ENCODE data around the gene NXN. TPM values are rescaled to one million over a fixed set of nuclear protein-coding genes. Genes with fewer than 3 reads are reported as not detected.

NXN gene
- polyA plus RNA-seq, 1 of the 3 experiments (the other 2 are of a cell fraction): 23.9 TPM

DNA sequence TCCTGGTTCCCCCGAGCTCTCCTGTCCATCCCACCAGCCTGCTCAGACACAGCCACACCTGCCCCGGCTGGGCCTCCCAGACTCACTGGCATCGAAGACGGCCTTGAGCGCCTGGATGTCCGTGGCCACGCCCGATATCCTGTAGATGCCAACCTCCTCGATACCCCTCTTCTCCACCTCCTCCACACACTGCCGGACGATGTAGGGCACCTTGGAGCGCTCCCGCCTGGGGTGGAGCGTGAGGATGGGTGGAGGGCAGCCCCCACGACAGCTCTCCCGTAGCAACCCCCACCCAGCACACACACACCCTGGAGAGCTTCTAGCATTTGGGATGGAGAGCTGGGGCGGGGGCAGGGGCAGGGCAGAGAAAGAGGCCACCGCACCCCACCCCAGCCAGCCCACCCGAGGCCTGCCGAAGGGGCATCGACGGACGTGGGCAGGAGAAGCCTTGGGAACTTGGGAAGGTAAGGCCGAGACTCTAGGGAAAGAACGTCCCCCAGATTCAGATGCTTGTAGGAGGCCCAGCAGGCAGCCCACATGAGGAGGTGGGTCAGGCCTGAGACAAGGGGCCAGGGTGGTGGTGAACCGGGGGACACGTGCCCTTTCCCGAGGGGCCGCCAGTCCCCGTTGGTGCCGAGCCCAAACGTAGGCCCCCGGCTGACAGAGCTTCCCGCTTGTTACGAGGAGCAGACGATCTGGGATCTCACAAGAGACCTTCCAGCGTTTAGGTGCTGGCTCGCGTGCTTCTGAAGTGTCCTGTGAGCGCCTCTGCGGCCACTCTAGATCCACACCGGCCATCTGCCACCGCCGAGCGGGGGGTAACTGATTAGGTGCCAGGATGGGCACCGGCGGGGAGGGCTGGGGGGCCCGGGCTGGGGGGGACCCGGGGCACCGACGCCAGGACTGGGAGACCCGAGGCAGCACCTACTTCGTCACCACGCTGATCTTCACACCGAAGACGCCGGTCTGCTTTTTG, 32.5 kb upstream of the NXN start:
- Histone ChIP-seq H3K9ac (no peak overlapping the region), H3K27ac (ENCODE audit: low read depth in 2 of 2, low read length in 1 of 2) (no peak overlapping the region), H3K9me2 (no peaks in the 10 kb centered on the region), H3K27me3 (ENCODE audit: insufficient read depth) (no peaks in the 10 kb centered on the region), H3K79me2 (ENCODE audit: insufficient read depth) (no peaks in the 10 kb centered on the region), H3K4me2 (no peak overlapping the region), H3K4me1 (ENCODE audit: control insufficient read depth in 1 of 2, insufficient read depth in 2 of 2, low read depth in 1 of 2, low read length in 1 of 2) (no peaks in the 10 kb centered on the region), H3K9me3 (no peaks in the 10 kb centered on the region), H4K20me1 (ENCODE audit: insufficient read depth) (no peaks in the 10 kb centered on the region), H3K36me3 (replicated peaks in 1 of 2; ENCODE audit: control insufficient read depth in 1 of 2, insufficient read depth in 2 of 2, low read length in 1 of 2) (peaks cover 7 to 36% of the 10 kb centered on the region in 2 experiments), H2AFZ (ENCODE audit: low read depth) (no peak overlapping the region), H3F3A (replicated peaks; ENCODE audit: insufficient read depth) (no peaks in the 10 kb centered on the region), H3K4me3 (ENCODE audit: low read depth in 2 of 2, low read length in 1 of 2) (no peak overlapping the region)
- ChIA-PET CTCF (interaction anchor here (1.0 to 2.1 kb wide), 6 partner anchors 9 to 47 kb away, joined by 3 to 7 read pairs (median 3); partner anchors contain the start of gene TIMM22), POLR2A (no interaction called here)
- 97% methylated on average over 38 of the region's 57 CpGs for WGBS (ENCODE audit: low lambda C conversion rate)
- TF ChIP-seq NFIC (IDR thresholded peaks at IDR 0.05; ENCODE audit: borderline replicate concordance) (no peak), MXI1 (IDR thresholded peaks at IDR 0.05; ENCODE audit: low read depth, low read length) (no peak), TEAD4 (IDR thresholded peaks at IDR 0.05; ENCODE audit: borderline replicate concordance, insufficient read depth) (no peak), RAD21 (IDR thresholded peaks at IDR 0.05; ENCODE audit: low read length) (no peak), GATA2 (CRISPR knock-in tag; IDR thresholded peaks at IDR 0.05) (no peak), POLR2AphosphoS5 (IDR thresholded peaks at IDR 0.05; ENCODE audit: low read depth, low read length) (no peak), MEF2A (IDR thresholded peaks at IDR 0.05; ENCODE audit: borderline replicate concordance, low read depth) (no peak)
- TF ChIP-seq, protein P1, sequence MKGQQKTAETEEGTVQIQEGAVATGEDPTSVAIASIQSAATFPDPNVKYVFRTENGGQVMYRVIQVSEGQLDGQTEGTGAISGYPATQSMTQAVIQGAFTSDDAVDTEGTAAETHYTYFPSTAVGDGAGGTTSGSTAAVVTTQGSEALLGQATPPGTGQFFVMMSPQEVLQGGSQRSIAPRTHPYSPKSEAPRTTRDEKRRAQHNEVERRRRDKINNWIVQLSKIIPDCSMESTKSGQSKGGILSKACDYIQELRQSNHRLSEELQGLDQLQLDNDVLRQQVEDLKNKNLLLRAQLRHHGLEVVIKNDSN (IDR thresholded peaks at IDR 0.05; ENCODE audit: borderline replicate concordance, low read depth): no peak
- DNase-seq: no peak

DNA sequence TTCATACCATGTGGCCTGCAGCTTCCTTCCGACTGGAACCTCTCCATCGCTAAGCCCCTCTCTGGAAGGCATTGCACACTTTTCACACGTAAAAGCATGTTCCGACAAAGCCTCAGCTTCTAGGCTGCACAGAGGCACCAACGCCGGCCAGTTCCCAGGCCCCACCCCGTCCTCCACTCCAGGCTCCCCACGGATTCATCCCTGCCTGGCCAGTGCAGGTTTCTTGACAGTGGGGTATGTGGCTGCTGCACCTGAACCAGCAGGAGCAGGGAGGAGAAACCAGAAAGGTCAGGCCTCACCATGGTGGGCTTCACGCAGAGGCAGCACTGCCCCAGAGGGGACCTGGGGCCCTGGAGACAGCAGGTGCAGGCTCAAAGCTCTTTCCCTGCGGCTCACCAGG, 31.6 kb upstream of the NXN start:
- H3F3A ChIP-seq (replicated peaks; ENCODE audit: insufficient read depth): no peaks in the 10 kb centered on the region
- no peak for DNase-seq
- H3K27ac ChIP-seq (ENCODE audit: low read depth in 2 of 2, low read length in 1 of 2): no peak overlapping the region
- H2AFZ ChIP-seq (ENCODE audit: low read depth): no peak overlapping the region
- ChIA-PET CTCF (interaction anchor here (1.0 to 2.1 kb wide), 4 partner anchors 12 to 48 kb away, joined by 3 to 7 read pairs (median 4); partner anchors contain the start of gene TIMM22), POLR2A (no interaction called here)
- TF ChIP-seq GATA2 (CRISPR knock-in tag; IDR thresholded peaks at IDR 0.05) (no peak), POLR2AphosphoS5 (IDR thresholded peaks at IDR 0.05; ENCODE audit: low read depth, low read length) (no peak), TAF1 (IDR thresholded peaks at IDR 0.05; ENCODE audit: borderline replicate concordance, low read depth, low read length) (no peak), GABPA (IDR thresholded peaks at IDR 0.05; ENCODE audit: low read depth) (no peak), MEF2A (IDR thresholded peaks at IDR 0.05; ENCODE audit: borderline replicate concordance, low read depth) (no peak), FOXM1 (IDR thresholded peaks at IDR 0.05; ENCODE audit: low read depth) (no peak), MXI1 (IDR thresholded peaks at IDR 0.05; ENCODE audit: low read depth, low read length) (no peak), RCOR1 (IDR thresholded peaks at IDR 0.05; ENCODE audit: low read length) (no peak)
- TF ChIP-seq, protein P2, sequence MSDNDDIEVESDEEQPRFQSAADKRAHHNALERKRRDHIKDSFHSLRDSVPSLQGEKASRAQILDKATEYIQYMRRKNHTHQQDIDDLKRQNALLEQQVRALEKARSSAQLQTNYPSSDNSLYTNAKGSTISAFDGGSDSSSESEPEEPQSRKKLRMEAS (IDR thresholded peaks at IDR 0.05; ENCODE audit: low read depth): no peak
- TF ChIP-seq, protein P1 (IDR thresholded peaks at IDR 0.05; ENCODE audit: borderline replicate concordance, low read depth): no peak
- TF ChIP-seq, protein P3, sequence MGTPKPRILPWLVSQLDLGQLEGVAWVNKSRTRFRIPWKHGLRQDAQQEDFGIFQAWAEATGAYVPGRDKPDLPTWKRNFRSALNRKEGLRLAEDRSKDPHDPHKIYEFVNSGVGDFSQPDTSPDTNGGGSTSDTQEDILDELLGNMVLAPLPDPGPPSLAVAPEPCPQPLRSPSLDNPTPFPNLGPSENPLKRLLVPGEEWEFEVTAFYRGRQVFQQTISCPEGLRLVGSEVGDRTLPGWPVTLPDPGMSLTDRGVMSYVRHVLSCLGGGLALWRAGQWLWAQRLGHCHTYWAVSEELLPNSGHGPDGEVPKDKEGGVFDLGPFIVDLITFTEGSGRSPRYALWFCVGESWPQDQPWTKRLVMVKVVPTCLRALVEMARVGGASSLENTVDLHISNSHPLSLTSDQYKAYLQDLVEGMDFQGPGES (IDR thresholded peaks at IDR 0.05; ENCODE audit: low read depth, low read length): no peak
- no peak overlapping the region for H3K4me2 ChIP-seq
- H3K79me2 ChIP-seq (ENCODE audit: insufficient read depth): no peaks in the 10 kb centered on the region
- H3K4me3 ChIP-seq (ENCODE audit: low read depth in 2 of 2, low read length in 1 of 2): no peak overlapping the region
- H3K9ac ChIP-seq: no peak overlapping the region
- no peaks in the 10 kb centered on the region for H3K9me2 ChIP-seq
- no peaks in the 10 kb centered on the region for H3K27me3 ChIP-seq (ENCODE audit: insufficient read depth)
- 95% methylated on average over 10 of the region's 10 CpGs for WGBS (ENCODE audit: low lambda C conversion rate)
- 0 out of 2 replicates have a peak, but pooled peaks cover 3% of the 10 kb centered on the region for H4K20me1 ChIP-seq (ENCODE audit: insufficient read depth)
- H3K4me1 ChIP-seq (ENCODE audit: control insufficient read depth in 1 of 2, insufficient read depth in 2 of 2, low read depth in 1 of 2, low read length in 1 of 2): peaks cover 0 to under 1% of the 10 kb centered on the region in 2 experiments; a peak in 1 of 4 replicates
- no peaks in the 10 kb centered on the region for H3K9me3 ChIP-seq
- peaks cover 7 to 41% of the 10 kb centered on the region in 2 experiments for H3K36me3 ChIP-seq (replicated peaks in 1 of 2; ENCODE audit: control insufficient read depth in 1 of 2, insufficient read depth in 2 of 2, low read length in 1 of 2)
